Left ventricle myocardium inferior (tissue), 1 donor: ENCODE data around the gene ITGBL1. TPM values are rescaled to one million over a fixed set of nuclear protein-coding genes. Genes with fewer than 3 reads are reported as not detected.

Source experiments
- DNase-seq: peaks from one replicate; pipeline ENCODE4 v3.0.0-alpha.2; 2020
- H3K27ac ChIP-seq: fragments of 200-600 bp; replicated peaks from 2 replicates; pipeline ENCODE4 v1.8.0; 2021
- H3K27me3 ChIP-seq: fragments of 200-600 bp; 2 replicates; pipeline ENCODE4 v1.8.0; 2021; ENCODE audit warnings: low read depth
- H3K36me3 ChIP-seq: fragments of 200-600 bp; 2 replicates; pipeline ENCODE4 v1.8.0; 2021
- H3K4me1 ChIP-seq: fragments of 200-600 bp; 2 replicates; pipeline ENCODE4 v1.8.0; 2021
- H3K4me3 ChIP-seq: fragments of 200-600 bp; 2 replicates; pipeline ENCODE4 v1.8.0; 2021; ENCODE audit warnings: mild to moderate bottlenecking, moderate library complexity
- H3K9me3 ChIP-seq: fragments of 200-600 bp; replicated peaks from 2 replicates; pipeline ENCODE4 v1.8.0; 2021
- intact Hi-C: fragments of 100-400 bp; cut with micrococcal nuclease; formaldehyde crosslinking; loops from one replicate; pipeline ENCODE4 v1.11.0; 2022
- total RNA-seq: library from RNA; stranded (reverse); fragmentation: NEBNext Ultra II Directional; extraction: Animal tissue kit (Norgen Biotek cat#: 25700); gene quantifications from one replicate; pipeline ENCODE4 v1.2.1, GENCODE V29; 2021
- TF ChIP-seq, protein P1 (sequence below): fragments of 200-600 bp; IDR thresholded peaks from 2 replicates; pipeline ENCODE4 v1.8.0; 2021; ENCODE audit warnings: antibody characterized with exemption, mild to moderate bottlenecking, borderline replicate concordance
- donor health status: DM: no; HTN: yes; CAD: no; lungs with severe emphysema.

The ITGBL1 gene
- total RNA-seq, 1 donor from 2014 or later = 2.2 TPM

DNA sequence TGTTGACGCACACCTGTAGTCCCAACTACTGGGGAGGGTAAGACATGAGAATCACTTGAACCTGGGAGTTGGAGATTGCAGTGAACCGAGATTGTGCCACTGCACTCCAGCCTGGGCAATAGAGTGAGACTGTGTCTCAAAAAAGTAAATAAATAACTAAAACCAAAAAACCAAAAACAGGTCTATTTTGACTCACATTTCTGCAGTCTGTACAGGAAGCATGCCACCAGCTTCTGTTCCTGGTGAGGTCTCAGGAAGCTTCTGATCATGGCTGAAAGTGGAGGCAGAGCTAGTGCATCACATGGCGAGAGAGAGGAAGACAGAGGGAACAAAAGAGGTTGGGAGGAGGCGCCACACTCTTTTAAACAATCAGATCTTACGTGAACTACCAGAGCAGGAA lies 142.5 kb downstream of the ITGBL1 start:
- no peak overlapping the region for H3K27ac ChIP-seq
- H3K4me3 ChIP-seq = no peak overlapping the region
- intact Hi-C loops = no loop called here
- no peaks in the 10 kb centered on the region for H3K36me3 ChIP-seq
- peaks cover 20% of the 10 kb centered on the region for H3K9me3 ChIP-seq
- TF ChIP-seq, protein P1, sequence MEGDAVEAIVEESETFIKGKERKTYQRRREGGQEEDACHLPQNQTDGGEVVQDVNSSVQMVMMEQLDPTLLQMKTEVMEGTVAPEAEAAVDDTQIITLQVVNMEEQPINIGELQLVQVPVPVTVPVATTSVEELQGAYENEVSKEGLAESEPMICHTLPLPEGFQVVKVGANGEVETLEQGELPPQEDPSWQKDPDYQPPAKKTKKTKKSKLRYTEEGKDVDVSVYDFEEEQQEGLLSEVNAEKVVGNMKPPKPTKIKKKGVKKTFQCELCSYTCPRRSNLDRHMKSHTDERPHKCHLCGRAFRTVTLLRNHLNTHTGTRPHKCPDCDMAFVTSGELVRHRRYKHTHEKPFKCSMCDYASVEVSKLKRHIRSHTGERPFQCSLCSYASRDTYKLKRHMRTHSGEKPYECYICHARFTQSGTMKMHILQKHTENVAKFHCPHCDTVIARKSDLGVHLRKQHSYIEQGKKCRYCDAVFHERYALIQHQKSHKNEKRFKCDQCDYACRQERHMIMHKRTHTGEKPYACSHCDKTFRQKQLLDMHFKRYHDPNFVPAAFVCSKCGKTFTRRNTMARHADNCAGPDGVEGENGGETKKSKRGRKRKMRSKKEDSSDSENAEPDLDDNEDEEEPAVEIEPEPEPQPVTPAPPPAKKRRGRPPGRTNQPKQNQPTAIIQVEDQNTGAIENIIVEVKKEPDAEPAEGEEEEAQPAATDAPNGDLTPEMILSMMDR = no peak
- no peak for DNase-seq
- H3K27me3 ChIP-seq = no peaks in the 10 kb centered on the region
- H3K4me1 ChIP-seq = no peaks in the 10 kb centered on the region

DNA sequence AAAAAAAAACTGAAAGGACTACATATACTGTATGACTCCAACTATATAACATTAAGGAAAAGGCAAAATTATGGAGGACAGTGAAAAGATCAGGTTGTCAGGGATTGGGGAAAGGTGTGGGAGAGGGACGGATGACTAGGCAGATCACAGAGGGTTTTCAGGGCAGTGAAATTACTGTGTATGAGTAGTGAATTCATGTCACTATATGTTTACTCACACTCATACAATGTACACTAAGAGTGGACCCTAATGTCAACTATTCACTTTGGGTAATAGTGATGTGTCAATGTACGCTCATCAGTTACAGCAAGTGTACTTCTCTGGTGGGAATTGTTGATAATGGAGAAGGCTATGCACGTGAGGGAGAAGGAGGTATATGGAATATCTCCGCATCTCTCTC lies 144.3 kb downstream of the ITGBL1 start:
- Histone ChIP-seq H3K4me3 (no peak overlapping the region), H3K9me3 (peaks cover 20% of the 10 kb centered on the region), H3K4me1 (no peaks in the 10 kb centered on the region), H3K27ac (no peak overlapping the region), H3K36me3 (no peaks in the 10 kb centered on the region), H3K27me3 (no peaks in the 10 kb centered on the region)
- intact Hi-C loops = no loop called here
- TF ChIP-seq, protein P1 = no peak
- no peak for DNase-seq

DNA sequence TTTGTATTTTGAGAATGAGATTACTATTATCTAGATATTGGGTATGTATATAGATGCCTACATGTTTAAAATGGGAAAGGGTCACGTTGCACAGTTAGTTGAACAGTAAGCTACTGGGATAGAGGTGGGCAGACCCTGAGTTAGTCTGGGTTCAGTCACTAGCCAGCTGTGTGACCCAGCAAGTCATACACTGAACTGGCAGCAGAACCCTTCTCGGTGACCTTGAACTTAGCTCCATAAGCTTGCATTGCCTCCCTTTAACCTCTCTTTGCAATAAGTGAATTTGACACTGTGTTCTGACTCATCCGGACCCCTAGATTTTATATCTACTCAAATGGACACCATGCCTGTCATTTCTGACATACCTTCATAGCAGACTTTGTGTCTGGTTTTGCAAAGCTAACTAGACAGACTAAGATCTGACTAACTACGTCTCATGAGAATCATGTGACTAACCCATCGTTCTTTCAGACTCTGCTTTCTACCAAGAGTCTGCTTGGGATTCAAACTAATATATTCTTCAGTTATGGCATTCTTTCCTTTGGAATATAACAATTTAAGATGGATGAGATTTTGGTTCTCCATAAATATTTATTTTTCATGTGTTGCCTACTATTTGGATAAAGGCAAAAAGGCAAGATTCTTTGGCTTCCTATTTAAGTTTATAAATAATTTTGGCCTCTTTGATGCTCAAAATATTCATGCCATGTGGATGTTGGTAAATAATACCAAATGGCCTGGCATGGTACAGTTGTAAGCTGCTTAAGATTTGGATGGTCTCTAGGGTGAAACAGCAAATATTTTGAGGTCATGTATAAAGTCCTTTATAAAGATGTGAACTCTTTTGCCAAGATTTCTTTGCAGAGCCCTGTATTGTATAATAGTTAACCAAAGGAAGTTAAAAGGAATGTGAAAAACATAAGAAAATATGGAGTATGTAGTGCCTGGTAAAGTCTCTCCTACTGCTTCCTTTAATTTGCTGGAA lies 159.3 kb downstream of the ITGBL1 start:
- no peaks in the 10 kb centered on the region for H3K4me1 ChIP-seq
- intact Hi-C loops = no loop called here
- H3K27ac ChIP-seq = no peak overlapping the region
- TF ChIP-seq, protein P1 = no peak
- no peak for DNase-seq
- H3K4me3 ChIP-seq = no peak overlapping the region
- H3K9me3 ChIP-seq = no peaks in the 10 kb centered on the region
- no peaks in the 10 kb centered on the region for H3K36me3 ChIP-seq
- H3K27me3 ChIP-seq = no peaks in the 10 kb centered on the region

DNA sequence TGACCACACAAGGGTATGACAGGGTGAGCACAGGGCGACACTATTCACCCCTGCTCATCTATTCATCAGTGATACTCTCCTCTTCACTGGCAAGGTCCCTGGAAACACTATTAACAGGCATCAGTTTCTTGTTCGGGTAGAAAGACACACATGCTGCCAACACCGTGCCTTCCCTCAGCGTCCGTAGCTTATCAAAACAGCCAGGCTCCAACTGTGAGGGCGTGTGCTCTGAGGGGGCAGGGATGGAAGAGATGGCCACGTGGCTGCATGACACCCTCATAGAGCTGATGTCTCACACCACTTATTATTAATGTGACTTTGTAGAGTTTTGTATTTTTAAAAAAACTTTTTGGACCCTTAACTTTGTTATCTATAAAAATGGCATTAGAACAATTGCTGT lies 160.3 kb downstream of the ITGBL1 start:
- Histone ChIP-seq H3K9me3 (no peaks in the 10 kb centered on the region), H3K27me3 (no peaks in the 10 kb centered on the region), H3K36me3 (no peaks in the 10 kb centered on the region), H3K4me1 (no peaks in the 10 kb centered on the region), H3K4me3 (no peak overlapping the region), H3K27ac (no peak overlapping the region)
- intact Hi-C loops = no loop called here
- TF ChIP-seq, protein P1 = no peak
- no peak for DNase-seq

DNA sequence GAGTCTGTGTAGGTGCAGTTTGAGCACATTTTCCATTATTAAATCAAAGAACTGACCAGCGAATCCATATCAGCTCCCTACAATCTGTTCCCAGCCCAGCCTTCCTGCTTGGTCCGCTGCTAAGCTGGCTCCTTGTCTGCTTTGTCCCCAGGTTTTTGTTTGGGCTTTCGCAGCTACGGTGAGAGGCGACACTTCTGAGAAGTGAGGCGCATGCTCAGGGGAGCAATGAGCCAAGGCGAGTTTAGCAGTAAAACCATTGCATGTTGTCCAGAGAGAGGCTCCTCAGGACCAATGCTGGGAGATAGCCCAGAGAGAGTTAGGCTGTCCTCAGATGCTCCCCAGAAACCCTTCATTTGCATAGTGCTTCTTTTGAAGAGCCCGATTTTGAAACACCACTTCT lies 162.0 kb downstream of the ITGBL1 start:
- Histone ChIP-seq H3K27ac (no peak overlapping the region), H3K4me1 (no peaks in the 10 kb centered on the region), H3K4me3 (no peak overlapping the region), H3K27me3 (no peaks in the 10 kb centered on the region), H3K36me3 (no peaks in the 10 kb centered on the region), H3K9me3 (no peaks in the 10 kb centered on the region)
- TF ChIP-seq, protein P1 = no peak
- intact Hi-C loops = no loop called here
- no peak for DNase-seq
